HEK293 (cell line): ENCODE results near the gene ZCCHC14.

Experiments used
- ATF2 ChIP-seq: fragments of 450-650 bp; formaldehyde crosslinking; IDR thresholded peaks from 2 replicates; pipeline ENCODE4 v1.5.1; 2016; ENCODE audit warnings: missing biosample characterization, missing genetic modification characterization, low read depth
- EGR2 ChIP-seq: fragments of 450-650 bp; formaldehyde crosslinking; IDR thresholded peaks from 2 replicates; pipeline ENCODE4 v1.5.1; 2016; ENCODE audit warnings: low read depth, missing biosample characterization, missing genetic modification characterization
- FEZF1 ChIP-seq: fragments of 450-650 bp; formaldehyde crosslinking; IDR thresholded peaks from 2 replicates; pipeline ENCODE4 v1.5.1; 2016; ENCODE audit warnings: missing biosample characterization, missing genetic modification characterization
- OVOL3 ChIP-seq: fragments of 450-650 bp; formaldehyde crosslinking; IDR thresholded peaks from 2 replicates; pipeline ENCODE4 v1.5.1; 2016; ENCODE audit warnings: missing biosample characterization, missing genetic modification characterization
- YY2 ChIP-seq: fragments of 450-650 bp; formaldehyde crosslinking; IDR thresholded peaks from 2 replicates; pipeline ENCODE4 v1.5.1; 2016; ENCODE audit warnings: missing biosample characterization, missing genetic modification characterization
- ZBTB17 ChIP-seq: fragments of 450-650 bp; formaldehyde crosslinking; IDR thresholded peaks from 2 replicates; pipeline ENCODE4 v1.5.1; 2016; ENCODE audit warnings: missing biosample characterization, missing genetic modification characterization
- ZNF112 ChIP-seq: fragments of 450-650 bp; formaldehyde crosslinking; IDR thresholded peaks from 2 replicates; pipeline ENCODE4 v1.5.0; 2017; ENCODE audit warnings: missing biosample characterization, missing genetic modification characterization
- ZNF138 ChIP-seq: fragments of 450-650 bp; formaldehyde crosslinking; IDR thresholded peaks from 2 replicates; pipeline ENCODE4 v1.5.1; 2016; ENCODE audit warnings: missing biosample characterization, missing genetic modification characterization, borderline replicate concordance
- ZNF140 ChIP-seq: fragments of 450-650 bp; formaldehyde crosslinking; IDR thresholded peaks from 2 replicates; pipeline ENCODE4 v1.5.1; 2016; ENCODE audit warnings: missing biosample characterization, missing genetic modification characterization
- ZNF214 ChIP-seq: fragments of 450-650 bp; formaldehyde crosslinking; IDR thresholded peaks from 2 replicates; pipeline ENCODE4 v1.5.1; 2017; ENCODE audit warnings: missing biosample characterization, mild to moderate bottlenecking, missing genetic modification characterization, borderline replicate concordance
- ZNF223 ChIP-seq: fragments of 450-650 bp; formaldehyde crosslinking; IDR thresholded peaks from 2 replicates; pipeline ENCODE4 v1.5.1; 2016; ENCODE audit warnings: missing biosample characterization, missing genetic modification characterization
- ZNF292 ChIP-seq: fragments of 450-650 bp; formaldehyde crosslinking; IDR thresholded peaks from 2 replicates; pipeline ENCODE4 v1.5.1; 2016; ENCODE audit warnings: low read depth, missing biosample characterization, missing genetic modification characterization, borderline replicate concordance
- ZNF302 ChIP-seq: fragments of 450-650 bp; formaldehyde crosslinking; IDR thresholded peaks from 2 replicates; pipeline ENCODE4 v1.5.1; 2016; ENCODE audit warnings: missing biosample characterization, missing genetic modification characterization, low read depth
- ZNF335 ChIP-seq: fragments of 450-650 bp; formaldehyde crosslinking; conservative IDR thresholded peaks from 2 replicates; pipeline ENCODE4 v1.5.1; 2016; ENCODE audit warnings: missing biosample characterization, missing genetic modification characterization
- ZNF350 ChIP-seq: fragments of 450-650 bp; formaldehyde crosslinking; IDR thresholded peaks from 2 replicates; pipeline ENCODE4 v1.5.0; 2017; ENCODE audit warnings: missing biosample characterization, mild to moderate bottlenecking, missing genetic modification characterization
- ZNF394 ChIP-seq: fragments of 450-650 bp; formaldehyde crosslinking; IDR thresholded peaks from 2 replicates; pipeline ENCODE4 v1.5.1; 2016; ENCODE audit warnings: missing biosample characterization, missing genetic modification characterization, mild to moderate bottlenecking, moderate library complexity, borderline replicate concordance
- ZNF473 ChIP-seq: fragments of 450-650 bp; formaldehyde crosslinking; IDR thresholded peaks from 2 replicates; pipeline ENCODE4 v1.5.1; 2017; ENCODE audit warnings: missing biosample characterization, missing genetic modification characterization
- ZNF530 ChIP-seq: fragments of 450-650 bp; formaldehyde crosslinking; IDR thresholded peaks from 2 replicates; pipeline ENCODE4 v1.5.1; 2016; ENCODE audit warnings: low read depth, missing biosample characterization, missing genetic modification characterization
- ZNF560 ChIP-seq: fragments of 450-650 bp; formaldehyde crosslinking; IDR thresholded peaks from 2 replicates; pipeline ENCODE4 v1.5.1; 2017; ENCODE audit warnings: missing biosample characterization, missing genetic modification characterization, borderline replicate concordance
- ZNF610 ChIP-seq: fragments of 450-650 bp; formaldehyde crosslinking; IDR thresholded peaks from 2 replicates; pipeline ENCODE4 v1.5.1; 2016; ENCODE audit warnings: missing biosample characterization, missing genetic modification characterization, borderline replicate concordance
- ZNF626 ChIP-seq: fragments of 450-650 bp; sonication (Bioruptor Pico); formaldehyde crosslinking; IDR thresholded peaks from 2 replicates; pipeline ENCODE4 v1.5.1; 2018; ENCODE audit warnings: missing biosample characterization, missing genetic modification characterization, inconsistent platforms
- ZNF747 ChIP-seq: fragments of 450-650 bp; formaldehyde crosslinking; IDR thresholded peaks from 2 replicates; pipeline ENCODE4 v1.5.1; 2016; ENCODE audit warnings: missing biosample characterization, missing genetic modification characterization
- ZSCAN16 ChIP-seq: fragments of 450-650 bp; formaldehyde crosslinking; IDR thresholded peaks from 2 replicates; pipeline ENCODE4 v1.5.1; 2016; ENCODE audit warnings: missing biosample characterization, missing genetic modification characterization
- ZXDB ChIP-seq: fragments of 450-650 bp; formaldehyde crosslinking; IDR thresholded peaks from 2 replicates; pipeline ENCODE4 v1.5.1; 2016; ENCODE audit warnings: missing biosample characterization, missing genetic modification characterization
- TF ChIP-seq, protein P1 (sequence below): fragments of 450-650 bp; formaldehyde crosslinking; IDR thresholded peaks from 2 replicates; pipeline ENCODE4 v1.5.1; 2016; ENCODE audit warnings: missing biosample characterization, missing genetic modification characterization, borderline replicate concordance
- TF ChIP-seq, protein P2 (sequence below): fragments of 450-650 bp; formaldehyde crosslinking; IDR thresholded peaks from 2 replicates; pipeline ENCODE4 v1.5.1; 2016; ENCODE audit warnings: missing biosample characterization, missing genetic modification characterization
- TF ChIP-seq, protein P3 (sequence below): fragments of 450-650 bp; formaldehyde crosslinking; IDR thresholded peaks from 2 replicates; pipeline ENCODE4 v1.5.1; 2016; ENCODE audit warnings: missing biosample characterization, missing genetic modification characterization
- TF ChIP-seq, protein P4 (sequence below): fragments of 450-650 bp; formaldehyde crosslinking; IDR thresholded peaks from 2 replicates; pipeline ENCODE4 v1.5.1; 2017; ENCODE audit warnings: missing biosample characterization, missing genetic modification characterization
- TF ChIP-seq, protein P5 (sequence below): fragments of 450-650 bp; formaldehyde crosslinking; IDR thresholded peaks from 2 replicates; pipeline ENCODE4 v1.5.1; 2016; ENCODE audit warnings: missing biosample characterization, missing genetic modification characterization

Gene ZCCHC14

GRCh38 chr16:87383505-87384161 lies 109.2 kb downstream of the ZCCHC14 start, which contains the start of gene FBXO31 (continued):
- TF ChIP-seq, protein P1, sequence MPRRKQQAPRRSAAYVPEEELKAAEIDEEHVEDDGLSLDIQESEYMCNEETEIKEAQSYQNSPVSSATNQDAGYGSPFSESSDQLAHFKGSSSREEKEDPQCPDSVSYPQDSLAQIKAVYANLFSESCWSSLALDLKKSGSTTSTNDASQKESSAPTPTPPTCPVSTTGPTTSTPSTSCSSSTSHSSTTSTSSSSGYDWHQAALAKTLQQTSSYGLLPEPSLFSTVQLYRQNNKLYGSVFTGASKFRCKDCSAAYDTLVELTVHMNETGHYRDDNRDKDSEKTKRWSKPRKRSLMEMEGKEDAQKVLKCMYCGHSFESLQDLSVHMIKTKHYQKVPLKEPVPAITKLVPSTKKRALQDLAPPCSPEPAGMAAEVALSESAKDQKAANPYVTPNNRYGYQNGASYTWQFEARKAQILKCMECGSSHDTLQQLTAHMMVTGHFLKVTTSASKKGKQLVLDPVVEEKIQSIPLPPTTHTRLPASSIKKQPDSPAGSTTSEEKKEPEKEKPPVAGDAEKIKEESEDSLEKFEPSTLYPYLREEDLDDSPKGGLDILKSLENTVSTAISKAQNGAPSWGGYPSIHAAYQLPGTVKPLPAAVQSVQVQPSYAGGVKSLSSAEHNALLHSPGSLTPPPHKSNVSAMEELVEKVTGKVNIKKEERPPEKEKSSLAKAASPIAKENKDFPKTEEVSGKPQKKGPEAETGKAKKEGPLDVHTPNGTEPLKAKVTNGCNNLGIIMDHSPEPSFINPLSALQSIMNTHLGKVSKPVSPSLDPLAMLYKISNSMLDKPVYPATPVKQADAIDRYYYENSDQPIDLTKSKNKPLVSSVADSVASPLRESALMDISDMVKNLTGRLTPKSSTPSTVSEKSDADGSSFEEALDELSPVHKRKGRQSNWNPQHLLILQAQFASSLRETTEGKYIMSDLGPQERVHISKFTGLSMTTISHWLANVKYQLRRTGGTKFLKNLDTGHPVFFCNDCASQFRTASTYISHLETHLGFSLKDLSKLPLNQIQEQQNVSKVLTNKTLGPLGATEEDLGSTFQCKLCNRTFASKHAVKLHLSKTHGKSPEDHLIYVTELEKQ (tag by site-specific recombination): peak; percentile 61; the same call in 1 of the 2 replicates
- peak; percentile 26; the same call in 1 of the 2 replicates for TF ChIP-seq FEZF1 (tag by site-specific recombination)
- no peak for TF ChIP-seq ZNF112 (tag by site-specific recombination)
- peak; percentile 32; the same call in 1 of the 2 replicates for TF ChIP-seq ZNF626 (tag by site-specific recombination)
- TF ChIP-seq ZNF335 (tag by site-specific recombination): no peak
- TF ChIP-seq ZNF223 (tag by site-specific recombination): no peak
- TF ChIP-seq ZNF747 (tag by site-specific recombination): no peak
- TF ChIP-seq ZNF292: no peak
- no peak for TF ChIP-seq ZNF473 (tag by site-specific recombination)
- TF ChIP-seq, protein P2, sequence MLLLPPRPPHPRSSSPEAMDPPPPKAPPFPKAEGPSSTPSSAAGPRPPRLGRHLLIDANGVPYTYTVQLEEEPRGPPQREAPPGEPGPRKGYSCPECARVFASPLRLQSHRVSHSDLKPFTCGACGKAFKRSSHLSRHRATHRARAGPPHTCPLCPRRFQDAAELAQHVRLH (tag by site-specific recombination): peak; percentile 88
- TF ChIP-seq EGR2: 0 out of 2 replicates have a peak, but pooled peaks have one; percentile 4
- TF ChIP-seq ZNF394 (tag by site-specific recombination): peak; percentile 70; the same call in 1 of the 2 replicates
- TF ChIP-seq, protein P3, sequence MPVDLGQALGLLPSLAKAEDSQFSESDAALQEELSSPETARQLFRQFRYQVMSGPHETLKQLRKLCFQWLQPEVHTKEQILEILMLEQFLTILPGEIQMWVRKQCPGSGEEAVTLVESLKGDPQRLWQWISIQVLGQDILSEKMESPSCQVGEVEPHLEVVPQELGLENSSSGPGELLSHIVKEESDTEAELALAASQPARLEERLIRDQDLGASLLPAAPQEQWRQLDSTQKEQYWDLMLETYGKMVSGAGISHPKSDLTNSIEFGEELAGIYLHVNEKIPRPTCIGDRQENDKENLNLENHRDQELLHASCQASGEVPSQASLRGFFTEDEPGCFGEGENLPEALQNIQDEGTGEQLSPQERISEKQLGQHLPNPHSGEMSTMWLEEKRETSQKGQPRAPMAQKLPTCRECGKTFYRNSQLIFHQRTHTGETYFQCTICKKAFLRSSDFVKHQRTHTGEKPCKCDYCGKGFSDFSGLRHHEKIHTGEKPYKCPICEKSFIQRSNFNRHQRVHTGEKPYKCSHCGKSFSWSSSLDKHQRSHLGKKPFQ (tag by site-specific recombination): no peak
- TF ChIP-seq ZNF560 (tag by site-specific recombination): no peak
- no peak for TF ChIP-seq ZNF214
- TF ChIP-seq ZNF610: peak; percentile 80
- peak; percentile 88 for TF ChIP-seq YY2 (tag by site-specific recombination)
- peak; percentile 96 for TF ChIP-seq ZXDB (tag by site-specific recombination)
- peak; percentile 73 for TF ChIP-seq ZBTB17 (tag by site-specific recombination)
- no peak for TF ChIP-seq ATF2
- TF ChIP-seq, protein P4, sequence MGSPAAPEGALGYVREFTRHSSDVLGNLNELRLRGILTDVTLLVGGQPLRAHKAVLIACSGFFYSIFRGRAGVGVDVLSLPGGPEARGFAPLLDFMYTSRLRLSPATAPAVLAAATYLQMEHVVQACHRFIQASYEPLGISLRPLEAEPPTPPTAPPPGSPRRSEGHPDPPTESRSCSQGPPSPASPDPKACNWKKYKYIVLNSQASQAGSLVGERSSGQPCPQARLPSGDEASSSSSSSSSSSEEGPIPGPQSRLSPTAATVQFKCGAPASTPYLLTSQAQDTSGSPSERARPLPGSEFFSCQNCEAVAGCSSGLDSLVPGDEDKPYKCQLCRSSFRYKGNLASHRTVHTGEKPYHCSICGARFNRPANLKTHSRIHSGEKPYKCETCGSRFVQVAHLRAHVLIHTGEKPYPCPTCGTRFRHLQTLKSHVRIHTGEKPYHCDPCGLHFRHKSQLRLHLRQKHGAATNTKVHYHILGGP (tag by site-specific recombination): no peak
- TF ChIP-seq, protein P5, sequence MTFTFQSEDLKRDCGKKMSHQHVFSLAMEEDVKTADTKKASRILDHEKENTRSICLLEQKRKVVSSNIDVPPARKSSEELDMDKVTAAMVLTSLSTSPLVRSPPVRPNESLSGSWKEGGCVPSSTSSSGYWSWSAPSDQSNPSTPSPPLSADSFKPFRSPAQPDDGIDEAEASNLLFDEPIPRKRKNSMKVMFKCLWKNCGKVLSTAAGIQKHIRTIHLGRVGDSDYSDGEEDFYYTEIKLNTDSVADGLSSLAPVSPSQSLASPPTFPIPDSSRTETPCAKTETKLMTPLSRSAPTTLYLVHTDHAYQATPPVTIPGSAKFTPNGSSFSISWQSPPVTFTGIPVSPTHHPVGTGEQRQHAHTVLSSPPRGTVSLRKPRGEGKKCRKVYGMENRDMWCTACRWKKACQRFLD: no peak
- TF ChIP-seq ZNF140: no peak
- TF ChIP-seq ZSCAN16 (tag by site-specific recombination): 0 out of 2 replicates have a peak, but pooled peaks have one; percentile 42
- TF ChIP-seq ZNF350: no peak
- TF ChIP-seq ZNF530: no peak
- TF ChIP-seq OVOL3 (tag by site-specific recombination): peak; percentile 67; the same call in 1 of the 2 replicates
- no peak for TF ChIP-seq ZNF302 (tag by site-specific recombination)
- 0 out of 2 replicates have a peak, but pooled peaks have one; percentile 16 for TF ChIP-seq ZNF138 (tag by site-specific recombination)
